TTC549 (cell line): ENCODE measurements around the gene GOLGB1.
"Not testable (repeated sequence)": the region's sequence is repeated elsewhere in the genome, so short reads cannot be mapped to it uniquely, and the experiment has no call there.

ENCODE experiments used
- FAIRE-seq: peaks from 2 replicates; lab custom pipeline; 2012; peaks lifted over from hg19 to GRCh38; lab: Jason Lieb, UNC

Gene GOLGB1

GRCh38 chr3:121747976-121748375, 1.6 kb downstream of the GOLGB1 start:
- no peak for FAIRE-seq

- not testable (repeated sequence) for FAIRE-seq
Measured at GRCh38 chr3:121743106-121743505, 6.4 kb downstream of the GOLGB1 start.

- FAIRE-seq = no peak
Measured at GRCh38 chr3:121740896-121741295, 8.6 kb downstream of the GOLGB1 start.

GRCh38 chr3:121739902-121740301, 9.6 kb downstream of the GOLGB1 start:
- no peak for FAIRE-seq

GRCh38 chr3:121737644-121738043, 11.9 kb downstream of the GOLGB1 start:
- FAIRE-seq = no peak

GRCh38 chr3:121736112-121736511, 13.4 kb downstream of the GOLGB1 start:
- no peak for FAIRE-seq

- FAIRE-seq = no peak
Measured at GRCh38 chr3:121735047-121735696, 14.4 kb downstream of the GOLGB1 start.

- no peak for FAIRE-seq
Measured at GRCh38 chr3:121730940-121731687, 18.4 kb downstream of the GOLGB1 start.

GRCh38 chr3:121724130-121724529, 25.4 kb downstream of the GOLGB1 start:
- FAIRE-seq = no peak

- FAIRE-seq = no peak
Measured at GRCh38 chr3:121723485-121723884, 26.1 kb downstream of the GOLGB1 start.

- FAIRE-seq = no peak
Measured at GRCh38 chr3:121722411-121722810, 27.1 kb downstream of the GOLGB1 start.

GRCh38 chr3:121720163-121720562, 29.4 kb downstream of the GOLGB1 start:
- no peak for FAIRE-seq

GRCh38 chr3:121719423-121719822, 30.1 kb downstream of the GOLGB1 start:
- no peak for FAIRE-seq

- no peak for FAIRE-seq
Measured at GRCh38 chr3:121718205-121718846, 31.2 kb downstream of the GOLGB1 start.

- FAIRE-seq = no peak
Measured at GRCh38 chr3:121710347-121710746, 39.2 kb downstream of the GOLGB1 start.

GRCh38 chr3:121707531-121708273, 41.8 kb downstream of the GOLGB1 start:
- no peak for FAIRE-seq

GRCh38 chr3:121705541-121705940, 44.0 kb downstream of the GOLGB1 start:
- no peak for FAIRE-seq

GRCh38 chr3:121703973-121704372, 45.6 kb downstream of the GOLGB1 start:
- no peak for FAIRE-seq

- no peak for FAIRE-seq
Measured at GRCh38 chr3:121698901-121699300, 50.6 kb downstream of the GOLGB1 start.

GRCh38 chr3:121698476-121698875, 51.1 kb downstream of the GOLGB1 start:
- FAIRE-seq = no peak

- no peak for FAIRE-seq
Measured at GRCh38 chr3:121696186-121696585, 53.4 kb downstream of the GOLGB1 start.

- no peak for FAIRE-seq
Measured at GRCh38 chr3:121692010-121692699, 57.4 kb downstream of the GOLGB1 start.
